ENCODE measurements around the gene SORCS2. TPM values are rescaled to one million over a fixed set of nuclear protein-coding genes. Genes with fewer than 3 reads are reported as not detected.
A peak's percentile ranks its signal among the peaks of the same experiment; 100 is the strongest.

SORCS2 gene
- polyA plus RNA-seq, 3 donors = 0.46 to 0.55 TPM; not detected in 1

DNA sequence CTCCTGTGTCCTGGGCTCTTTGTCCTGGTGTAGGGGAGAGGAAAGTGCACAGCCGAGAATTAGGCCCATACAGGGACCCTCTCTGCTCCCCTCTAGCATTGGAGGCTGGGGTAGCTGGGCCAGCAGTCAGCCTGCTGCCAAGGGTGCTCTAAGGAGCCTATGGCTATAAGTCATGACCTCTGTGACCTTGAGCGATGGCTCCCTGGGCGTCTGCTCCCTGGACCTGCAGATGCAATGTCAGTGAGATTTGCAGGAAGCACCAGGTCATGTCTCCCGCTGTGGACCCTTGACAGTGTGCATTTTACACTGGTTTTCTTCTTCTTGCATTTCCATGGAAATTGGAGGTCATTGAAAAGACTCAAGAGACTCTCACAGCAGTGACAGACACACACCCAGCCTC, 476.5 kb downstream of the SORCS2 start:
- Histone ChIP-seq H3K79me2 (ENCODE audit: insufficient read depth, low read length) (no peaks in the 10 kb centered on the region), H3K4me1 (ENCODE audit: control insufficient read depth in 1 of 2, insufficient read depth in 2 of 2, low read length in 2 of 2) (peaks cover 15 to 17% of the 10 kb centered on the region in 2 donors), H3K4me3 (replicated peaks in 1 of 3; ENCODE audit: low read depth in 2 of 3, low read length in 3 of 3) (no peak overlapping the region), H3K4me2 (replicated peaks; ENCODE audit: extremely low read depth, low read length, poor library complexity, severe bottlenecking) (no peak overlapping the region), H3K9me3 (replicated peaks in 1 of 2; ENCODE audit: control insufficient read depth in 1 of 2, insufficient read depth in 1 of 2, low read length in 2 of 2) (no peaks in the 10 kb centered on the region), H3K36me3 (replicated peaks in 1 of 2; ENCODE audit: control insufficient read depth in 1 of 2, insufficient read depth in 2 of 2, low read length in 2 of 2) (no peaks in the 10 kb centered on the region), H4K20me1 (ENCODE audit: insufficient read depth, low read length) (no peaks in the 10 kb centered on the region), H3K27ac (ENCODE audit: low read depth in 1 of 2, low read length in 2 of 2) (no peak overlapping the region), H3K9ac (ENCODE audit: insufficient read depth, low read length, poor library complexity, severe bottlenecking) (no peak overlapping the region), H2AFZ (ENCODE audit: insufficient read depth, low read depth, low read length, poor library complexity, severe bottlenecking) (no peak overlapping the region), H3K27me3 (ENCODE audit: control insufficient read depth in 2 of 2, insufficient read depth in 2 of 2, low read length in 2 of 2) (no peaks in the 10 kb centered on the region)
- intact Hi-C loops (cut with micrococcal nuclease) = no loop called here
- no peak for DNase-seq
- WGBS (ENCODE audit: insufficient coverage) = 87% methylated on average over 3 of the region's 4 CpGs
- Mint-ChIP-seq H3K27me3 (ENCODE audit: low read depth in 3 of 3) (peaks cover 0 to 3% (median 3%) of the 10 kb centered on the region in 3 donors), H3K27ac (no peak overlapping the region), H3K9me3 (peaks cover 0 to 4% (median 0%) of the 10 kb centered on the region in 7 donors), H3K36me3 (peaks cover 0 to 6% of the 10 kb centered on the region in 2 donors), H3K4me1 (peaks cover 17% of the 10 kb centered on the region), H3K4me3 (no peak overlapping the region)
- TF ChIP-seq CTCF (IDR thresholded peaks at IDR 0.05) = no peak

- Mint-ChIP-seq H3K9me3 (peaks cover 0 to 4% (median 0%) of the 10 kb centered on the region in 7 donors), H3K4me3 (no peak overlapping the region), H3K4me1 (peaks cover 31% of the 10 kb centered on the region), H3K36me3 (no peaks in the 10 kb centered on the region), H3K27ac (peak overlapping the region; percentile 0 to 76 (median 44)), H3K27me3 (ENCODE audit: low read depth in 3 of 3) (peaks cover 3 to 13% (median 9%) of the 10 kb centered on the region in 3 donors)
- Histone ChIP-seq H3K9ac (ENCODE audit: insufficient read depth, low read length, poor library complexity, severe bottlenecking) (no peak overlapping the region), H3K4me2 (replicated peaks; ENCODE audit: extremely low read depth, low read length, poor library complexity, severe bottlenecking) (peak overlapping the region; percentile 42), H3K36me3 (replicated peaks in 1 of 2; ENCODE audit: control insufficient read depth in 1 of 2, insufficient read depth in 2 of 2, low read length in 2 of 2) (no peaks in the 10 kb centered on the region), H3K4me1 (ENCODE audit: control insufficient read depth in 1 of 2, insufficient read depth in 2 of 2, low read length in 2 of 2) (peaks cover 25 to 27% of the 10 kb centered on the region in 2 donors), H3K9me3 (replicated peaks in 1 of 2; ENCODE audit: control insufficient read depth in 1 of 2, insufficient read depth in 1 of 2, low read length in 2 of 2) (no peaks in the 10 kb centered on the region), H4K20me1 (ENCODE audit: insufficient read depth, low read length) (no peaks in the 10 kb centered on the region), H2AFZ (ENCODE audit: insufficient read depth, low read depth, low read length, poor library complexity, severe bottlenecking) (no peak overlapping the region), H3K27me3 (ENCODE audit: control insufficient read depth in 2 of 2, insufficient read depth in 2 of 2, low read length in 2 of 2) (no peaks in the 10 kb centered on the region), H3K79me2 (ENCODE audit: insufficient read depth, low read length) (no peaks in the 10 kb centered on the region), H3K27ac (ENCODE audit: low read depth in 1 of 2, low read length in 2 of 2) (peak overlapping the region in 1 of 2 donors; percentile 56), H3K4me3 (replicated peaks in 1 of 3; ENCODE audit: low read depth in 2 of 3, low read length in 3 of 3) (peak overlapping the region in 1 of 3 experiments; percentile 31)
- 53% methylated on average over 2 of the region's 4 CpGs for WGBS (ENCODE audit: insufficient coverage)
- DNase-seq = no peak
- TF ChIP-seq CTCF (IDR thresholded peaks at IDR 0.05) = no peak
- intact Hi-C loops (cut with micrococcal nuclease) = no loop called here
Measured at GRCh38 chr4:7672601-7673000, 480.3 kb downstream of the SORCS2 start.

All from CD14-positive monocyte (primary cell).